ENCODE data around the gene DGKH.

Gene DGKH

DNA sequence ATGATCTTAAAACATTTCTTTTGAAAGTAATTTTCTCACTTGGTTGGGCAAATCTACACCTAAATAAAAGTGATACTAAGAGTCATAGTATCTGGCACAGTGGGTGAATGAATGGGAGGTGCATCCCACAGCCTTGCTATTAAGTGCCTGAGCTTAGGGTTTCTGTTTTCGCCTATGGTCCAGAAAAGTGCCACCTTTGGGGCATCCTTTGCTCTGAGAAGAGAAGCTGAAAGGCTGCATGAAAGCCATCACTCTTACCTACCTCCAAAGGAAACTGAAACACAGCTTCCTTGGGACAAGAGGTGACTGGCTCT lies 167.9 kb downstream of the DGKH start:
- ChIA-PET CTCF (interaction anchor here (0.8 to 1.8 kb wide), 12 partner anchors 8 to 831 kb away, joined by 3 to 10 read pairs (median 3); no protein-coding TSS in a partner anchor), POLR2A (no interaction called here)
- TF ChIP-seq, protein P1, sequence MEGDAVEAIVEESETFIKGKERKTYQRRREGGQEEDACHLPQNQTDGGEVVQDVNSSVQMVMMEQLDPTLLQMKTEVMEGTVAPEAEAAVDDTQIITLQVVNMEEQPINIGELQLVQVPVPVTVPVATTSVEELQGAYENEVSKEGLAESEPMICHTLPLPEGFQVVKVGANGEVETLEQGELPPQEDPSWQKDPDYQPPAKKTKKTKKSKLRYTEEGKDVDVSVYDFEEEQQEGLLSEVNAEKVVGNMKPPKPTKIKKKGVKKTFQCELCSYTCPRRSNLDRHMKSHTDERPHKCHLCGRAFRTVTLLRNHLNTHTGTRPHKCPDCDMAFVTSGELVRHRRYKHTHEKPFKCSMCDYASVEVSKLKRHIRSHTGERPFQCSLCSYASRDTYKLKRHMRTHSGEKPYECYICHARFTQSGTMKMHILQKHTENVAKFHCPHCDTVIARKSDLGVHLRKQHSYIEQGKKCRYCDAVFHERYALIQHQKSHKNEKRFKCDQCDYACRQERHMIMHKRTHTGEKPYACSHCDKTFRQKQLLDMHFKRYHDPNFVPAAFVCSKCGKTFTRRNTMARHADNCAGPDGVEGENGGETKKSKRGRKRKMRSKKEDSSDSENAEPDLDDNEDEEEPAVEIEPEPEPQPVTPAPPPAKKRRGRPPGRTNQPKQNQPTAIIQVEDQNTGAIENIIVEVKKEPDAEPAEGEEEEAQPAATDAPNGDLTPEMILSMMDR (IDR thresholded peaks at IDR 0.05; ENCODE audit: insufficient read depth, low read length, missing control alignments): no peak
- no peak for DNase-seq (ENCODE audit: low read depth, low spot score)
- no peak overlapping the region for H3K4me3 ChIP-seq (ENCODE audit: low read depth, low read length)

DNA sequence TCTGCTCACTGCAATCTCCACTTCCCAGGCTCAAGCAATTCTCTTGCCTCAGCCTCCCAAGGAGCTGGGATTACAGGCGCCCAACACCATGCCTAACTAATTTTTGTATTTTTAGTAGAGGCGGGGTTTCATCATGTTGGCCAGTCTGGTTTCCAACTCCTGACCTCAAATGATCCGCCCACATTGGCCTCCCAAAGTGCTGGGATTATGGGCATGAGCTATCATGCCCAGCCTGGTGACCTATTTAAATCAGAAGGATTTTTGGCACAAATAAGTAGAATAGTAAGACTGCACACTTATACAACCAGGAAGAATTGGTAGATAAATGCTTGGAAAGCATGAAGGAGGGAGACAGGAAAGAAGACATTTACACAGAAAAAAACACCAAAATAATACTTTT lies 170.1 kb downstream of the DGKH start:
- TF ChIP-seq, protein P1 (IDR thresholded peaks at IDR 0.05; ENCODE audit: insufficient read depth, low read length, missing control alignments): no peak
- no peak for DNase-seq (ENCODE audit: low read depth, low spot score)
- CTCF ChIA-PET: interaction anchor here (1.2 to 1.3 kb wide), 2 partner anchors 15 to 17 kb away, joined by 3 read pairs; no protein-coding TSS in a partner anchor
- H3K4me3 ChIP-seq (ENCODE audit: low read depth, low read length): no peak overlapping the region
- POLR2A ChIA-PET: no interaction called here

DNA sequence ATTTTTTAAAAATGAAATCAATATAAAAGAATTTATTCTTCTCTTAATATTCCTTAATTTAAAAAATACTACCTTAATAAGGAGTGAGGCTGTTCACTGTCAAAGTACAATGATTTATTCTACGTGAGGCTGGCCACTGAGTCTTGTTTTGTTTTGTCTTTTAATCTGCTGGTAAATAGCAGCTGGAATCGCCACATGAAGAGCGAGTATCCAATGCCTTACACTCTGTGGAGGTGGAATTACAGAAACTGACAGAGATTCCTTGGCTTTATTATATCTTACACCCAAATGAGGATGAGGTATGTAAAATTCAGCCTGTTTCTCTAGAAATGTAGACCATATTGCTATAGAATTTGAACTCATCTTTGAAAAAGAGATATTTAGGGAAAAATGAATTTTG lies 170.6 kb downstream of the DGKH start:
- CTCF ChIA-PET: interaction anchor here (1.2 kb wide), 1 partner anchor 15 kb away, joined by 3 read pairs; no protein-coding TSS in a partner anchor
- POLR2A ChIA-PET: no interaction called here

DNA sequence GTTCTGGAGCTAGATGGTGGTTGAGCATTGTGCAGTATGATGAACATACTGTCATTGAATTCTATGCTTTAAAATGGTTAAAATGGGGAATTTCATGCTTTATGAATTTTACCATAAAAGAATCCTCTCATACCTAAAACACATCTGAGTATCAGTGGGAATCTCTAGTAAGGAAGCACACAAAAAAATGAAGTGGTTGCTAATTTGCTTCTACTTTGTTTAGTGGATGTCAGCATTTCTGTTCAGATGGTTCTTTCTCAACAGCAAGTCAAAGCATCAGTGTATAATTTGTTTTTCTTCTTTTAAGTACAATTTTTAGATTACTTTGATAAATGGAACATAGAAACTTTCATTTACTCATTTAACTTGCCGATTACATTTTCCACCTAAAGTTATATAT lies 171.4 kb downstream of the DGKH start:
- DNase-seq (ENCODE audit: low read depth, low spot score): no peak
- TF ChIP-seq, protein P1 (IDR thresholded peaks at IDR 0.05; ENCODE audit: insufficient read depth, low read length, missing control alignments): no peak
- no peak overlapping the region for H3K4me3 ChIP-seq (ENCODE audit: low read depth, low read length)
- CTCF ChIA-PET: no interaction called here
- POLR2A ChIA-PET: no interaction called here

More for the DNA sequence above, 170.6 kb downstream of the DGKH start:
- no peak for DNase-seq (ENCODE audit: low read depth, low spot score)
- TF ChIP-seq, protein P1 (IDR thresholded peaks at IDR 0.05; ENCODE audit: insufficient read depth, low read length, missing control alignments): no peak
- H3K4me3 ChIP-seq (ENCODE audit: low read depth, low read length): no peak overlapping the region

DNA sequence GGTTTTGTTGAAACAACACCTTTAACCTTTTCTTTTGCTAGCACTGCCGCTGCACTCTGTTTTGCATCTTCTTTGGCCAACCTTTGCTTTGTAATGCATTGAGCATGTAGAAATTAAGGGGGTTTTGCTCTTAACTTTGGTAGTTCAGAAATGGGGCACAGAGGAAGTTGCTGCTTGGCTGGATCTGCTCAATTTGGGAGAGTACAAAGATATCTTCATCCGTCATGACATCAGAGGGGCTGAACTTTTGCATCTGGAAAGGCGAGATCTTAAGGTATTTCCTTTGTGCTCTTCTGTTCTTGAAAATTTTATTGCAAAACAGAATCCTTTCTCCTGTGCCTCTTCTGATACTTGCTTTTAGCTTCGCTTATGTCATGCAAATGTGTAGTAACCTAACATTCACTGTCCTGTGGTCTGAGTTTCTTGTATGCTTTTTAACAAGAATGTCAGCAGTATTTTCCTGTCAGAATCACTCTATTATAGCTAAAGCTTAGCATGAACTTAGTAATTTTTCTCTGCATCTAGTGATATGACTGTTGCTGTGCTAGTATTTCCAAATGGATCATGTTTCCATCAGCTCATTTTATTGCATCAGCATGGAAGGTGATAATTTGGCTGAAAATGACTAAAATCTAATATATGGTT lies 172.8 kb downstream of the DGKH start:
- TF ChIP-seq, protein P1 (IDR thresholded peaks at IDR 0.05; ENCODE audit: insufficient read depth, low read length, missing control alignments): no peak
- H3K4me3 ChIP-seq (ENCODE audit: low read depth, low read length): no peak overlapping the region
- no peak for DNase-seq (ENCODE audit: low read depth, low spot score)
- POLR2A ChIA-PET: no interaction called here
- CTCF ChIA-PET: no interaction called here

DNA sequence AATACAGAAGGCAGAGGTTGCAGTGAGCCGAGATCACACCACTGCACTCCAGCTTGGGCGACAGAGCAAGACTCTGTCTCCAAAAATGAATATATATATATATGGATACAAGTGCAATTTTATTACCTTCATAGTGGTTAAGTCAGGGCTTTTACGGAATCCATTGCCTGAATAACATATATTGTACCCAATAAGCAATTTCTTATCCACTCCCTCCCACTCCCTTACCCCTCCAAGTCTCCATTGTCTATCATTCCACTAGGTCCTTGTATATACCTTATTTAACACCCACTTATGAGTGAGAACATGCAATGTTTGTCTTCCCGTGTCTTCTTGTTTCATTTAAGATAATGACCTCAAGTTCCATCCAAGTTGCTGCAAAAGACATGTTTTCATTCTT lies 175.2 kb downstream of the DGKH start:
- TF ChIP-seq, protein P1 (IDR thresholded peaks at IDR 0.05; ENCODE audit: insufficient read depth, low read length, missing control alignments): no peak
- no peak overlapping the region for H3K4me3 ChIP-seq (ENCODE audit: low read depth, low read length)
- no peak for DNase-seq (ENCODE audit: low read depth, low spot score)
- ChIA-PET CTCF (interaction anchor here (0.7 to 1.1 kb wide), 2 partner anchors 8 to 10 kb away, joined by 3 read pairs; no protein-coding TSS in a partner anchor), POLR2A (no interaction called here)
